ENCODE results near the gene PRKD2. TPM values are rescaled to one million over a fixed set of nuclear protein-coding genes. Genes with fewer than 3 reads are reported as not detected.

Gene PRKD2
- total RNA-seq, 1 donor from 2014 or later, result 14.9 TPM

DNA sequence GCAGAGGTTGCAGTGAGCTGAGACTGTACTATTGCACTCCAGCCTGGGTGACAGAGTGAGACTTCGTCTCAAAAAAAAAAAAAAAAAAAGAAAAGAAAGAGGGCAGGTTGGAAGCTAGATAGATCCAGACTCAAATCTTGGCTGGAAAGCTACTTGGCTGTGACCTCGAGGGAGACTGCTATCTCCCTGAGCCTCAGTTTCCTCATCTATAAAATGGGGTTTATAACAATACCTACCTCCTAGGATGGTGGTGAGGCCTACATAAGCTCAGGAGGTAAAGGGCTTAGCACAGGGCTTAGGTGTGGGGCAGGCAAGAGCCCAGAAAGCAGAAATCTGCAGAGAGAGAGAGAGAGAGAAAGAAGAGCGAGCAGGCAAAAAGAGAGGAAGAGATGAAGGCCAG, 31.7 kb downstream of the PRKD2 start:
- Histone ChIP-seq H3F3A (ENCODE audit: low read depth) (no peaks in the 10 kb centered on the region), H3K4me3 (no peak overlapping the region), H3K4me2 (no peak overlapping the region), H3K27ac (no peak overlapping the region), H3K9ac (no peak overlapping the region), H3K36me3 (no peaks in the 10 kb centered on the region), H3K27me3 (no peaks in the 10 kb centered on the region), H3K79me2 (ENCODE audit: low read depth) (no peaks in the 10 kb centered on the region), H2AFZ (replicated peaks) (no peak overlapping the region), H3K4me1 (no peaks in the 10 kb centered on the region), H3K9me3 (ENCODE audit: low read depth) (no peaks in the 10 kb centered on the region), H4K20me1 (ENCODE audit: low read depth) (no peaks in the 10 kb centered on the region)
- Mint-ChIP-seq H3K27ac (no peak overlapping the region), H3K4me3 (no peak overlapping the region), H3K36me3 (peaks cover 12% of the 10 kb centered on the region), H3K27me3 (ENCODE audit: insufficient read depth, low read depth) (no peaks in the 10 kb centered on the region), H3K9me3 (no peaks in the 10 kb centered on the region), H3K4me1 (no peaks in the 10 kb centered on the region)
- TF ChIP-seq EZH2phosphoT487 (IDR thresholded peaks at IDR 0.05), result no peak
- no peak for TF ChIP-seq EZH2 (IDR thresholded peaks at IDR 0.05)
- TF ChIP-seq, protein P1, sequence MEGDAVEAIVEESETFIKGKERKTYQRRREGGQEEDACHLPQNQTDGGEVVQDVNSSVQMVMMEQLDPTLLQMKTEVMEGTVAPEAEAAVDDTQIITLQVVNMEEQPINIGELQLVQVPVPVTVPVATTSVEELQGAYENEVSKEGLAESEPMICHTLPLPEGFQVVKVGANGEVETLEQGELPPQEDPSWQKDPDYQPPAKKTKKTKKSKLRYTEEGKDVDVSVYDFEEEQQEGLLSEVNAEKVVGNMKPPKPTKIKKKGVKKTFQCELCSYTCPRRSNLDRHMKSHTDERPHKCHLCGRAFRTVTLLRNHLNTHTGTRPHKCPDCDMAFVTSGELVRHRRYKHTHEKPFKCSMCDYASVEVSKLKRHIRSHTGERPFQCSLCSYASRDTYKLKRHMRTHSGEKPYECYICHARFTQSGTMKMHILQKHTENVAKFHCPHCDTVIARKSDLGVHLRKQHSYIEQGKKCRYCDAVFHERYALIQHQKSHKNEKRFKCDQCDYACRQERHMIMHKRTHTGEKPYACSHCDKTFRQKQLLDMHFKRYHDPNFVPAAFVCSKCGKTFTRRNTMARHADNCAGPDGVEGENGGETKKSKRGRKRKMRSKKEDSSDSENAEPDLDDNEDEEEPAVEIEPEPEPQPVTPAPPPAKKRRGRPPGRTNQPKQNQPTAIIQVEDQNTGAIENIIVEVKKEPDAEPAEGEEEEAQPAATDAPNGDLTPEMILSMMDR (IDR thresholded peaks at IDR 0.05), result no peak
- no peak for DNase-seq (ENCODE audit: low spot score)

DNA sequence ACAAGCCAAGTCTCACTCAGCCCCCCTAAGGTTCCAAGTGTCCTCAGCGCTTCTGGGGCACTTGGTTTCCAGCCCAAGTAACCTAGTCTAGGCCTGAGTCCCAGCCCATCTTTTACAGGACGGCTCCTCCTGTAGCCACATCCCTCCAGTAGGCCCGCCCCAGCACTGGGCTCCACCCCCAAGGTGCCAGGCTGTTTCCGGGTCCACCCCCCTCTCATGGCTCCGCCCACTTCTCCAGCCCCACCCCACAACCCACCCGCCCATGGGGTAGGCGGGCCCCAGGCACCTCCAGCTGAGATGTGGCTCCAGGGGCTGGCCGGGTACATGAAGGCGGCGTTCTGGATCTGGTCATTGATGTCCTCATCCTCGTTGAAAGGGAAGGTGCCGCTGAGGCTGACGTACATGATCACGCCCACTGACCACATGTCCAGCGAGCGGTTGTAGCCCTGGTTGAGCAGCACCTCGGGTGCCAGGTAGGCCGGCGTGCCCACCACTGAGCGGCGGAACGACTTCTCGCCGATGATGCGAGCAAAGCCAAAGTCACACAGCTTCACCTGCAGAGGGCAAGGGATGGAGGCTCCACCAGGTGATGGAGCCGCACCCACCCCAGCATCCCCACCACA, 38.7 kb downstream of the PRKD2 start:
- Mint-ChIP-seq H3K4me1 (no peaks in the 10 kb centered on the region), H3K27ac (no peak overlapping the region), H3K9me3 (no peaks in the 10 kb centered on the region), H3K27me3 (ENCODE audit: insufficient read depth, low read depth) (peaks cover 6% of the 10 kb centered on the region), H3K4me3 (no peak overlapping the region), H3K36me3 (peaks cover 23% of the 10 kb centered on the region)
- H2AFZ ChIP-seq (replicated peaks), result no peak overlapping the region
- DNase-seq (ENCODE audit: low spot score), result peak; percentile 46
- H3K27ac ChIP-seq, result no peak overlapping the region
- no peaks in the 10 kb centered on the region for H3K4me1 ChIP-seq
- H3K9ac ChIP-seq, result no peak overlapping the region
- no peaks in the 10 kb centered on the region for H3K79me2 ChIP-seq (ENCODE audit: low read depth)
- H3K4me2 ChIP-seq, result no peak overlapping the region
- H3K4me3 ChIP-seq, result no peak overlapping the region
- no peaks in the 10 kb centered on the region for H3K36me3 ChIP-seq
- TF ChIP-seq, protein P1 (IDR thresholded peaks at IDR 0.05), result no peak
- no peak for TF ChIP-seq EZH2phosphoT487 (IDR thresholded peaks at IDR 0.05)
- no peak for TF ChIP-seq EZH2 (IDR thresholded peaks at IDR 0.05)
- no peaks in the 10 kb centered on the region for H3K27me3 ChIP-seq
- peaks cover 7% of the 10 kb centered on the region for H4K20me1 ChIP-seq (ENCODE audit: low read depth)
- H3F3A ChIP-seq (ENCODE audit: low read depth), result no peaks in the 10 kb centered on the region
- H3K9me3 ChIP-seq (ENCODE audit: low read depth), result no peaks in the 10 kb centered on the region

GRCh38 chr19:46674416-46675178, 42.3 kb downstream of the PRKD2 start:
- no peak overlapping the region for H3K27ac ChIP-seq
- H3K4me3 ChIP-seq, result no peak overlapping the region
- no peaks in the 10 kb centered on the region for H3F3A ChIP-seq (ENCODE audit: low read depth)
- H3K4me2 ChIP-seq, result no peak overlapping the region
- TF ChIP-seq EZH2 (IDR thresholded peaks at IDR 0.05), result no peak
- TF ChIP-seq, protein P1 (IDR thresholded peaks at IDR 0.05), result no peak
- TF ChIP-seq EZH2phosphoT487 (IDR thresholded peaks at IDR 0.05), result no peak
- no peak overlapping the region for H3K27ac Mint-ChIP-seq
- DNase-seq (ENCODE audit: low spot score), result peak; percentile 66
- H3K27me3 Mint-ChIP-seq (ENCODE audit: insufficient read depth, low read depth), result peaks cover 2% of the 10 kb centered on the region
- no peaks in the 10 kb centered on the region for H3K27me3 ChIP-seq
- H3K4me3 Mint-ChIP-seq, result no peak overlapping the region
- no peaks in the 10 kb centered on the region for H3K9me3 ChIP-seq (ENCODE audit: low read depth)
- peaks cover 20% of the 10 kb centered on the region for H3K36me3 Mint-ChIP-seq
- no peaks in the 10 kb centered on the region for H3K4me1 ChIP-seq
- H3K9me3 Mint-ChIP-seq, result no peaks in the 10 kb centered on the region
- no peak overlapping the region for H3K9ac ChIP-seq
- peaks cover 7% of the 10 kb centered on the region for H4K20me1 ChIP-seq (ENCODE audit: low read depth)
- H3K4me1 Mint-ChIP-seq, result no peaks in the 10 kb centered on the region
- H2AFZ ChIP-seq (replicated peaks), result no peak overlapping the region
- H3K79me2 ChIP-seq (ENCODE audit: low read depth), result no peaks in the 10 kb centered on the region
- no peaks in the 10 kb centered on the region for H3K36me3 ChIP-seq
